MG63 (cell line): Measurements from ENCODE around the gene GSTO2. TPM values are rescaled to one million over a fixed set of nuclear protein-coding genes. Genes with fewer than 3 reads are reported as not detected.

Source experiments
- DNase-seq: peaks from one replicate; pipeline ENCODE4 v3.0.0-alpha.2; 2020
- H3K27me3 ChIP-seq: fragments of 250-450 bp; sonication (Bioruptor Pico); 2 replicates; pipeline ENCODE4 v1.5.1; 2020; ENCODE audit warnings: mild to moderate bottlenecking, moderate library complexity
- H3K36me3 ChIP-seq: fragments of 250-450 bp; sonication (Bioruptor Pico); 2 replicates; pipeline ENCODE4 v1.5.1; 2020; ENCODE audit warnings: mild to moderate bottlenecking, moderate library complexity
- H3K4me3 ChIP-seq: fragments of 250-450 bp; sonication (Bioruptor Pico); 2 replicates; pipeline ENCODE4 v1.5.1; 2020; ENCODE audit warnings: mild to moderate bottlenecking, moderate library complexity
- H3K9me3 ChIP-seq: fragments of 250-450 bp; sonication (Bioruptor Pico); 2 replicates; pipeline ENCODE4 v1.5.1; 2020; ENCODE audit warnings: mild to moderate bottlenecking, moderate library complexity
- total RNA-seq: library from RNA; depleted of rRNA; stranded (reverse); fragments of >200 nt; shearing (Covaris generic); gene quantifications from 2 replicates; pipeline ENCODE4 v1.2.3, GENCODE V29; 2014; ENCODE audit warnings: low replicate concordance

The GSTO2 gene
- total RNA-seq, 1 experiment from 2014 or later: 1.8 TPM

DNA sequence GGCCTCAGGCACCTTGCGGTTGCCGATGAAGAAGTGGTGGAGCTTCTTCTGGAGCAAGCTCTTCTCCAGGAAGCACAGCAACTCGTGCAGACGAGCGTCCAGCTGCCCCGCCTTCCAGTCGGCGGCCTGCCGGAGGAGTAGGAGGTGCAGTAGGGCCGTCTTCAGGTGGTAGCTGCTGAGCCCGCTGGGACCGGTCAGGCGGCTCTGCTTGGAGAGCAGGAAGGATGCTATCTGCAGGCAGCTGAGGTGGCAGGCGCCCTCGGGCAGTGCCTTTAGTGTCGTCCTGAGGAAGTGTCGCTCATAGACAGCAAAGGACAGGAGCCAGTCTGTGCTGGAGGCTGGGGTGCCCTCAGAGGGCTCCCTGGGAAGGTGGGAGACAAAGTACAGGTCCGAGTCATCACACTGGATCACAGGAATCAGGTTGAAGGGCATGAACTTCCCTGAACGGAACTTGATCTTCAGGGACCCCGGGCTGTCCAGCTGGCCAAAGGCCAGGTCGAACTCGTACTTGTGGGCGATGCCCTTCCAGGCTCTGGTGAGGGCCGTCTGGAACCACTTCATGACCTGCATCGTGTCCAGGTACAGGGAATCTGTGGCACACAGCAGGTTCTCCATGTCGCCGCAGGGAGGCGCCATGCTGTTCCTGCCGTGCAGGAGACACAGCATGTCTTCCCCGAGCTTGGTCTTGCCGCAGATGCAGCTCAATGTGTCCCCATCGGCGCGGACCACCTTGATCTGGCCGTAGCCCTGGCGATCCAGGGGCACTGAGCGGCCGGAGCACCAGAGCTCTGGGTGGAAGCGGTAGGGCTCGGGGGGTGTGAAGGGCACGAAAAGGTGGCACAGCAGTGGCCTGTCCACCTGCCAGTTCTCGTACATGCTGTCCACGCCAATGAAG is 45.9 kb downstream of the GSTO2 start:
- Histone ChIP-seq H3K27me3 (no peaks in the 10 kb centered on the region), H3K36me3 (peaks cover 69% of the 10 kb centered on the region), H3K4me3 (no peak overlapping the region), H3K9me3 (no peaks in the 10 kb centered on the region)
- DNase-seq: no peak

- no peak for DNase-seq
- Histone ChIP-seq H3K27me3 (no peaks in the 10 kb centered on the region), H3K4me3 (no peak overlapping the region), H3K36me3 (peaks cover 65% of the 10 kb centered on the region), H3K9me3 (no peaks in the 10 kb centered on the region)
These were observed 46.5 kb downstream of the GSTO2 start for GRCh38 chr10:104315486-104315921.

GRCh38 chr10:104316321-104317099 is 47.5 kb downstream of the GSTO2 start:
- DNase-seq: no peak
- Histone ChIP-seq H3K27me3 (no peaks in the 10 kb centered on the region), H3K9me3 (no peaks in the 10 kb centered on the region), H3K36me3 (peaks cover 60% of the 10 kb centered on the region), H3K4me3 (no peak overlapping the region)

DNA sequence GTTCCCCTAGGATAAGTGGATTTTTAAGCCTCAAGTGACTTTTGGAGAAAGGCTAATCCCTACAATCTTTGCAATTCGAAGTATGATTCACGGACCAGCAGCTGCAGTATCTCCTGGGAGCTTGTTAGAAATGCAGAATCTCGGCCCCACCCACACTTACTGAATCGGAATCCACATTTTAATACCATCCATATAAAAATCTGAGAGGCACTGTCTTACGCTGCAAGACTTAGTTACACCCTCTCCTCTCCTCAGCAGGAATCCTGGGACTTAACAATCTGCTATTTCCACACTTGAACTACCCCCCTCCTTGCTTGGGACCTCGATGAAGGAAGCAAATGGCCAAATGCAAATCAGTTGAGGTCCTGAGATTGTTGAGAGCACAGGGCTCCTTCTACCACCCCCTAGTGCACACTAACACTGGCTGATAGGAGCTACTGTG is 48.3 kb downstream of the GSTO2 start:
- no peak overlapping the region for H3K4me3 ChIP-seq
- H3K9me3 ChIP-seq: no peaks in the 10 kb centered on the region
- peak; percentile 52 for DNase-seq
- no peaks in the 10 kb centered on the region for H3K27me3 ChIP-seq
- H3K36me3 ChIP-seq: peaks cover 56% of the 10 kb centered on the region

GRCh38 chr10:104317726-104318299 is 48.8 kb downstream of the GSTO2 start:
- DNase-seq: peak; percentile 35
- Histone ChIP-seq H3K27me3 (no peaks in the 10 kb centered on the region), H3K4me3 (no peak overlapping the region), H3K36me3 (peaks cover 54% of the 10 kb centered on the region), H3K9me3 (no peaks in the 10 kb centered on the region)

- peaks cover 52% of the 10 kb centered on the region for H3K36me3 ChIP-seq
- no peaks in the 10 kb centered on the region for H3K27me3 ChIP-seq
- no peak overlapping the region for H3K4me3 ChIP-seq
- H3K9me3 ChIP-seq: no peaks in the 10 kb centered on the region
- no peak for DNase-seq
These were observed 49.3 kb downstream of the GSTO2 start for GRCh38 chr10:104318326-104318725.

GRCh38 chr10:104318810-104319741 is 50.1 kb downstream of the GSTO2 start:
- H3K36me3 ChIP-seq: peaks cover 52% of the 10 kb centered on the region
- no peaks in the 10 kb centered on the region for H3K27me3 ChIP-seq
- DNase-seq: no peak
- no peak overlapping the region for H3K4me3 ChIP-seq
- no peaks in the 10 kb centered on the region for H3K9me3 ChIP-seq

GRCh38 chr10:104321226-104321625 is 52.2 kb downstream of the GSTO2 start:
- H3K4me3 ChIP-seq: no peak overlapping the region
- no peaks in the 10 kb centered on the region for H3K9me3 ChIP-seq
- no peaks in the 10 kb centered on the region for H3K27me3 ChIP-seq
- DNase-seq: no peak
- H3K36me3 ChIP-seq: peaks cover 43% of the 10 kb centered on the region

GRCh38 chr10:104321725-104322415 is 52.9 kb downstream of the GSTO2 start:
- no peak for DNase-seq
- no peaks in the 10 kb centered on the region for H3K9me3 ChIP-seq
- H3K27me3 ChIP-seq: no peaks in the 10 kb centered on the region
- no peak overlapping the region for H3K4me3 ChIP-seq
- H3K36me3 ChIP-seq: peaks cover 42% of the 10 kb centered on the region

DNA sequence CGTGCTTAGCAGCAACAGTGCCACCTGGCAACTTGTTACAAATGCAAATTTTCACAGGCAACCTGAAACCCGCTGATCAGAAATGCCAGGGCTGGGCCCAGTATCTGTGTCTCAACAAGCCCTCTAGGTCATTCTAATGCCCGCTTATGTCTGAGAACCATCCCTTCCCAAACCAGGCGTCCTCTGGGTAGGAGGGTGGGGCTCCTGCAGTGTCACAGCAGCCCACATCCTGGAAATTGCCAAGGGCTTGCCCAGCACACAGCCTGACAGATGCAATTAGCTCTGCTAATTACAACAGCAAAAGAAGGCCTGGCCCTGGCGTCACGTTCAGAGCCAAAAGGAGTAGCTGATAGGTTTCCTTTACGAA is 53.4 kb downstream of the GSTO2 start:
- DNase-seq: no peak
- peaks cover 42% of the 10 kb centered on the region for H3K36me3 ChIP-seq
- H3K9me3 ChIP-seq: no peaks in the 10 kb centered on the region
- no peaks in the 10 kb centered on the region for H3K27me3 ChIP-seq
- H3K4me3 ChIP-seq: no peak overlapping the region

DNA sequence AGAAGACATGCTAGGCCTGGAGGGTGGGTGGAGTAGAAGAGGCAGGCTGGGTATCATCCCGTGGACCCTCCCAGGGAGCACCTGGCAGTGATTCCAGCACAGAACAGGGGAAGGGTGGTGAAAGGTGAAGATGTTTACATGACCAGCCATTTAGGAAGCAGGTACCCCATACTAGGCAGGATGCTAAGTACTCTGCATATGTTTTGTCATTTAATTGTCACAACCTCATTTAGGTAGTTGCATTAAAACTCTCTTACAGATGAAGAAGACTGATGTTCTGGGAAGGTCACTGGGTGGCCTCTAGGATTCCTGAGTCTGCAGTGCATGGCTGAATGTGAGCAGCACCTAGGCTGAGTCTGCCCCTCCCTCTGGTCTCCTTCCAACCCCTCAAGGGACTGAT is 54.1 kb downstream of the GSTO2 start:
- peaks cover 43% of the 10 kb centered on the region for H3K36me3 ChIP-seq
- DNase-seq: no peak
- H3K27me3 ChIP-seq: no peaks in the 10 kb centered on the region
- no peak overlapping the region for H3K4me3 ChIP-seq
- H3K9me3 ChIP-seq: no peaks in the 10 kb centered on the region

GRCh38 chr10:104323760-104324201 is 54.8 kb downstream of the GSTO2 start:
- Histone ChIP-seq H3K27me3 (no peaks in the 10 kb centered on the region), H3K4me3 (no peak overlapping the region), H3K36me3 (peaks cover 43% of the 10 kb centered on the region), H3K9me3 (no peaks in the 10 kb centered on the region)
- no peak for DNase-seq

GRCh38 chr10:104324221-104324686 is 55.3 kb downstream of the GSTO2 start:
- Histone ChIP-seq H3K9me3 (no peaks in the 10 kb centered on the region), H3K4me3 (no peak overlapping the region), H3K27me3 (no peaks in the 10 kb centered on the region), H3K36me3 (peaks cover 43% of the 10 kb centered on the region)
- DNase-seq: no peak

DNA sequence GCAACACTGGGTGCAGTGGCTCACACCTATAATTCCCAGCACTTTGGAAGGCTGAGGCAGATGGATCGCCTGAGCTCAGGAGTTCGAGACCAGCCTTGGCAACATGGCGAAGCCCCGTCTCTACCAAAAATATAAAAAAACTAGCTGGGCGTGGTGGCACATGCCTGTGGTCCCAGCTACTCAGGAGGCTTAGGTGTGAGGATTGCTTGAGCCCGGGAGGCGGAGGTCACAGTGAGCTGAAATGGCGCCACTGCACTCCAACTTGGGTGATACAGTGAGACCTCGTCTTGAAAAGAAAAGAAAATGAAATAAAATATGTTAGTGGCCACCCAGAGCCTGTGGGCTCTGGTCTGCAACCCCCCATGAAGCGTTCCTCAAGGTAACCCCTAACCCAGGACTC is 55.9 kb downstream of the GSTO2 start:
- no peak overlapping the region for H3K4me3 ChIP-seq

More for the DNA sequence above, 55.9 kb downstream of the GSTO2 start:
- no peak for DNase-seq
- peaks cover 43% of the 10 kb centered on the region for H3K36me3 ChIP-seq
- H3K9me3 ChIP-seq: no peaks in the 10 kb centered on the region
- H3K27me3 ChIP-seq: no peaks in the 10 kb centered on the region
